NCI-H1417 (cell line): Measurements from ENCODE around the gene ABHD16B.
A peak's percentile ranks its signal among the peaks of the same experiment; 100 is the strongest.
"Not testable (repeated sequence)": the region's sequence is repeated elsewhere in the genome, so short reads cannot be mapped to it uniquely, and the experiment has no call there.

ENCODE experiments used
- DNase-seq, 3 experiments: peaks; one replicate each; lab custom pipeline; 2025; lab: John Stamatoyannopoulos, UW

ABHD16B gene

GRCh38 chr20:63834491-63834880, 26.8 kb upstream of the ABHD16B start:
- DNase-seq, result no peak

DNA sequence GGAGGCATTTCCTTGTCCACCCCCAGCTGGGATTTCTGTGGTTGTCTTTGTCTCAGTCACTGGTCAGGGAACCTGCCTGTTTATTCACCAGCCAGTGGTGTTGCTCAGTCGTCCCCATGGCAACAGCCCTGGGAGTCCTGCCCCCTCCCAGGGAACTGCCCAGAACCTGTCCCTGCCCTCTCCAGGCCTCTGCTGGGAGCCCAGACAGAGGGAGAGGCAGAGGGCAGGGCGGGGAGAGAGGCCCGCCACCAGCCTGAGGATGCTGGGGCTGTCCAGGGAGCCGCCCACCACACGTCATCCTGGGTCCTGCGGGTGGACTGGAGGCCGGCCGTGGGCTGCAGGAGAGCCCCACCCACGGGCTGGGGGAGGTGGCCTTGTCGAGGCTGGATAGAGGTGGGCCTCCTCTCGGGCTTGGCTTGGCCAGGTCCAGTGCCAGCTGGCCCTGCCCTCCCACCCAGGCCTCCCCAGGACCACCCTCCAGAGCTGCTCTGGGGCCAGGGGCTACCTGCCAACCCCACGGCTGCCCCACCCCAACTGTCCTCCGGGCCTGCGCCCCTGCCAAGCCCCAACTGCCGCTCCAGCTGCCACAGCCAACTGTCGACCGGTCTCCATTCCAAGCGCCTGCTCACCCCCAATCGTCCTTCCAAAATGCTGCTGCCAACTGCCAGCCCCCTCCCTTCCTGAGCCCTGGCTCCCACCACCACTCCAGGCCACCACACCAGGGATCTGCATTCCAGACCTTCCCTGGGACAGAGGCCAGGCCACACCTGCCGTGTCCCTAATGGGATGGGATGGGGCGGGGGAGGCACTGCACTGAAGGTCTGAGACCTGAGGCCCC, 26.1 kb upstream of the ABHD16B start:
- DNase-seq, result peak; percentile 79 to 93 (median 81)

DNA sequence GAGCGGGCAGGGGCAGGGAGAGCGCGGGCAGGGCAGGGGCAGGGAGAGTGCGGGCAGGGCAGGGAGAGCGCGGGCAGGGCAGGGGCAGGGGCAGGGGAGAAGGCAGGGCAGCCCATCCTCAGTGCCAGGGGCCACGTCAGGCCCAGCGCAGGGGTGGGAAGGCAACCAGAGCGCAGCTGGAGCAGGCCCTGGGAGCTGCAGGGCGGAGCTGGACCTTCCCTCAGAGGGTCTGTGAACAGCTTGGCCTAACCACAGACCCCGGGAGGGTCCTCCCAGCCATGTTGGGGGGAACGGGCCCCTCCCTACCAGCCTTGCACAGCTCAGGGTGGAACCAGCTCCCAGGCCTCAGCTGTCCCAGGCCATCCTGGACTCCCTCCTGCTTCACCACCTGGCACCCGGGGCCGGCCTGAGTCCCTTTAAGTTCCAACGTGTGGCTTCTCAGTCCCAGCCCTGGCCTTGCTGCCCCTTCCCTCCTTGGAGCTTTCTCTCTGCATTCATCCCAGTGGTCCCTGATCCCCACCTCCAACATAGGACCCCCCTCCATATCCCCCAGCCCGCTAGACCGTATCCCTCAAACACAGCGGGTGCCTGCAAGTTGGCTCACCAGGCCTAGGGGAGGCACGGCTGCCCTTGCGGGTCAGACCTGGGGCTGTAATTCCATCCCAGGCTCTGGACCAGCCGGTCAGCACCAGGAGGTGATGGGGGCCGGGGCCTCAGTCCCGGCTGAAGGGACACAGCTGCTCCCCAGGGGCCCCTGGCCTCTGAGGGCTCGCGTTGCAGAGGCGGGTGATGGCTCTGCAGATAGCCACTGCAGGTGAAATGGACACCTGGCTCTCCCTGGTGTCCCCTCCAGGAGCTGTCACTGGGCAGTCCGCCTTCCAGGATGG, 24.6 kb upstream of the ABHD16B start:
- DNase-seq, result no peak

- DNase-seq, result no peak
Observed at GRCh38 chr20:63837479-63837878, 23.8 kb upstream of the ABHD16B start.

- DNase-seq, result no peak
Observed at GRCh38 chr20:63839620-63840019, 21.7 kb upstream of the ABHD16B start.

- DNase-seq, result no peak
Observed at GRCh38 chr20:63840405-63840828, 20.9 kb upstream of the ABHD16B start.

GRCh38 chr20:63842258-63842657, 19.0 kb upstream of the ABHD16B start:
- DNase-seq, result no peak

GRCh38 chr20:63843222-63843621, 18.1 kb upstream of the ABHD16B start:
- DNase-seq, result no peak

- peak in 2 of 3 experiments; percentile 19 to 36 for DNase-seq
Observed at GRCh38 chr20:63843778-63844177, 17.5 kb upstream of the ABHD16B start.

DNA sequence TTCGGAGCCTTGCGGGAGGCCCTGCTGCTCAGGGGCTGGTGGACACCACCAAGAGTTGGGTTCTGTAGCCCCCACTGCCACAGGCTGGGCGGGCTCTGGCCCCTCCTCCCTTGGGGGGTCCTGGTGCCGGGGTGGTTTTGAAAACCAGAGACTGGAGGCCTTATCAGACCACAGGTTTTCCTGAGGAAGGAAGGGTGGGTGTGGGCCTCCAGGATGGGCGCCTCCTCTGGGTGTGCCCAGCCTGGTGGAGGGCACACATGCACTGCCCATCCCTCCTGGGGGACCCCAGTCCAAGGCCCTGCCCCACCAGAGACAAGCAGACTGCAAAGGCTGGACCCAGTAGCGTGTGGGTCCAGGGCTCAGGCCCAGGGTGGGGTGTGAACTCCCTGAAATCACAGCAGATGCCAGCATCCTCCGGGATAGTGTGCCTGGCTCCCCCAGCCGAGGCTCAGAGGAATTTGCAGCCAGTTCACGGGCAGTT, 16.7 kb upstream of the ABHD16B start:
- DNase-seq, result no peak

- peak in 2 of 3 experiments; percentile 49 to 60 for DNase-seq
Observed at GRCh38 chr20:63846128-63846771, 15.0 kb upstream of the ABHD16B start.

DNA sequence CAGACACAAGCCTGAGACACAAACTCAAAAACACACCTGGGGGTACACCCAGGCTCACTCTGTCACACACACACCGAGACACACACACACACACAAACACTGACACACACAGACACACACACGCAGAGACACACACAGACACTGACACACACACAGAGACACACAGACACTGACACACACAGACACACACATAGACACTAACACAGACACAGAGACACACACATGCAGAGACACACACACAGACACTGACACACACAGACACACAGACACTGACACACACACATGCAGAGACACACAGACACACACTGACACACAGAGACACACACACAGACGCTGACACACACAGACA, 14.4 kb upstream of the ABHD16B start:
- no peak for DNase-seq

- no peak for DNase-seq
Observed at GRCh38 chr20:63847237-63848002, 13.9 kb upstream of the ABHD16B start.

DNA sequence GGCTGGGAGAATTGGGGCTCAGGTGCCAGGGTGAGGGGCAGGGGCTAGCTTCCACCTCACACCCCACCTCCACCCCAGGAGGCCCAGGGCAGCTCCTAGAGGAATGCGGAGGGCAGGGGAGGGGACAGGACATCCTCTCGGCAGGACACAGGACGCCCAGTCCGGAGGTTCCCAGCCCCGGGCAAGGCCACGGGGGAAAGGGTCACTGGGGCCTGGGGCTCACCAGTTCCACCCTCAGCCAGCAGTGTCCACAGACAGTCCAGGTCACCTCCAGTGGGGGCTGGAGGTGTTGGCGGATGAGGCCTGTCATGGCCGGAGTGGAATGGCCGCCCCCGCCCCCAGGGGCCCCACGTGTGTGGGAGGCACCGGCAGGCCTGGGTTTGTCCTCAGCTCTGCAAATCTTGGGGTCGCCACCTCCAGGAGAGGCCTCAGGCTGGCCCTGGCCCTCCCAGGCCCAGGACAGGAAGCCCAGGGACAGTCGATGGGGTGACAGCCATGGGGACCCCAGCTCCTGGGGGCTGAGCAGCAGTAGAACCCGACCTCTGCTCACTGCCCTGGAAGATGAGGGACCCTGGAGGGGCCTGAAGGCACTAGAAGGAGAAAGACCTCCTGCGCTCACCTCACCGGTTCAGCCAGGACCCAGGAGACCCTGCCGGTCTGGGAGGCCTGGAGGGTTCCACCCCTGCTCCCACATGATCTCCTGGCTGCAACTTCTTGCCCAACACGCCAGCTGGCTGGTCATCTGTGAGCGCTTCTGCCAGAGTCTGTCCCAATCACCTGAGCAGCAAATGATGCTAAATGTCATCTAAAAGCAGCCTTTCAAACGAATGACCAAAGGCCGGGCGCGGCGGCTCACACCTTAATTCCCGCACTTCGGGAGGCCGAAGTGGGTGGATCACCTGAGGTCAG, 13.0 kb upstream of the ABHD16B start:
- DNase-seq, result no peak

DNA sequence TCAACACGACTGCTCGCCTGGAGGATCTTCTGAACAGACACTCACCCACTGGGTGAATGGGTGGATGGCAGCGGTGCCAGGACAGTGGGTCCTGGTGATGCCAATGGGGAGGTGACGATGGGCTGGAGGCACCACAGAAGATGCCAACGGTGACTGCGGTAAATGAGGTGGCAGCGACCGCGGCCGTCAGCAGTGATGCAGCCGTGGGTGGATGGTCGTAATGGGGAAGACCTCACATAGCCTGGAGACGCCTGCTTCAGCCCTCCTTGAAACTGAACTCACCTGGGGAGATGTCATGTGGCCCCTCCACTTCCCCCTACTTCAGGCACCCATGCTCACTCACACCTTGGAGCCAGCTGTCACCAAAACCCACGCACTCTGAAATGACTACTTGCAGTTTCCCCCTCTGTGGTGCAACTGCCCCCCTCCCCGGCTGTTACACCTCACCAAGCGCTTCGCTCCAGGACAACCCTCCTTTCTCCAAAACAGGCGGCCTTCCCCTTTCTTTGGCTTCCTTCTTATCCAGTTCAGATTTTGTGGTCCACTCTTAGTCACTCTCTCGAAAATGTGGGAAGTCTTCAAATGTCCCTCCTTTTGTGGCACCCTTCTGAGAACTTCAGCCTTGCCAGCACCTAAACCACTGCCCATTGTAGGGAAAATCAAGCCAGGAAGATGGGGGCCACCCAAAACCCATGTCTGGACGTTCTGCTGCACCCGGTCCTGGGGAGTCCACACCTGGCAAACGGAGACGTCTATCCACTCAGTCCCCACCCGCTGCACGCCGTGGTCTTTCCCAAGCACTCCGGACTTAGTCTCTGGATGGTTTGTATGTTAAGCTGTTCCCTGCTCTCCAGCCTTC, 10.4 kb upstream of the ABHD16B start:
- DNase-seq, result no peak

GRCh38 chr20:63851548-63851943, 9.8 kb upstream of the ABHD16B start:
- not testable (repeated sequence) for DNase-seq

DNA sequence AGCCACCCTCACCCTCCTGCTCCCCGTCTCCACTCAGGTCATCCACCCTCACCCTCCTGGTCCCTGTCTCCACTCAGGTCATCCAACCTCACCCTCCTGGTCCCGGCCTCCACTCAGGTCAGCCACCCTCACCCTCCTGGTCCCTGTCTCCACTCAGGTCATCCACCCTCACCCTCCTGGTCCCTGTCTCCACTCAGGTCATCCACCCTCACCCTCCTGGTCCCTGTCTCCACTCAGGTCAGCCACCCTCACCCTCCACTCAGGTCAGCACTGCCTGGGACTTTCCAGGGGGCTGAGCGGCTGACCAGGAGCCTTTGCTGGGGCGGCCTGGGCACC, 7.6 kb upstream of the ABHD16B start:
- not testable (repeated sequence) for DNase-seq

GRCh38 chr20:63854069-63854765, 7.1 kb upstream of the ABHD16B start:
- peak in 1 of 3 experiments; percentile 21 for DNase-seq

DNA sequence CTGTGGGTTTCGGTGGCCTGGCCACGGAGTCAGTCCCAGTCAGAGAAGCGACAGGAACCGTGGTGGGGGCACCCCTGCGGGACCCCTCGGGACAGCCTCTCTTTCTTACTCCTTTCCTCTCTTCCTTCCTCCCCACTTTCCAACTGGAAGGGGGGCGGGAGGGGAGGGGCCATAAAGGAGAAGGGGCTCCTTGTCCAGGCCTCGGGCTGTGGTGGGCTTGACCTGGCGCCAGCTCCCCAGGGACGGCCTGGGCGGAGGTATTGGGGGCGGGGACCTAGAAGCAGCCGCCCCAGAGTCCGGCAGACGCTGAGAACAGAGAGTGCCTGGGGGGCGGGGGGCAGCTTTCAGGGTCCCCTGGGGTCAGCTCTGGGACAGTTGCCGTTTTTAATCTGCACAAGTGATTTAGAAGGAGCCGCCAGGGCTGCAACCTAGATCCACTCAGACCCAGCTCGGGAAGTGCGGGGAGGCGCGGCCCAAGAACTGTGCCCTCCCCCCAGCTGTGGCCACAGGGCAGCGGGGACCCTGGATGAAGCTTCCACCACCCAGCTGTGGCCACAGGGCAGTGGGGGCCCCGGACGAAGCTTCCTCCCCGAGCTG, 6.4 kb upstream of the ABHD16B start:
- DNase-seq, result peak in 2 of 3 experiments; percentile 26 to 45
